ENCODE data around the gene OLFM2.

- TF ChIP-seq CTCF (conservative IDR thresholded peaks at IDR 0.05; ENCODE audit: low read depth in 2 of 2) = no peak
- peak; percentile 91 for TF ChIP-seq POLR2AphosphoS5 (IDR thresholded peaks at IDR 0.05; ENCODE audit: low read depth)
- no peak for TF ChIP-seq EZH2 (IDR thresholded peaks at IDR 0.05; ENCODE audit: low read depth, unreplicated experiment)
- no peak for TF ChIP-seq REST (IDR thresholded peaks at IDR 0.05; ENCODE audit: unreplicated experiment)
- no peak for TF ChIP-seq EZH2phosphoT487 (IDR thresholded peaks at IDR 0.05; ENCODE audit: unreplicated experiment)
- peak; percentile 75 for TF ChIP-seq CREB1 (CRISPR knock-in tag; IDR thresholded peaks at IDR 0.05; ENCODE audit: low read depth)
- no peak for TF ChIP-seq ZNF114 (CRISPR knock-in tag; IDR thresholded peaks at IDR 0.05)
- no peak for TF ChIP-seq NANOG (IDR thresholded peaks at IDR 0.05; ENCODE audit: borderline replicate concordance)
- TF ChIP-seq ZNF331 (CRISPR knock-in tag; IDR thresholded peaks at IDR 0.05; ENCODE audit: low read depth) = no peak
- no peak for TF ChIP-seq JUNB (IDR thresholded peaks at IDR 0.05; ENCODE audit: unreplicated experiment)
These were observed 117.3 kb downstream of the OLFM2 start, which contains the start of gene FBXL12 for GRCh38 chr19:9818734-9819595.
